HepG2 (cell line): ENCODE measurements around the gene ULBP1. TPM values are rescaled to one million over a fixed set of nuclear protein-coding genes. Genes with fewer than 3 reads are reported as not detected.

Experiments
- GLI4 ChIP-seq: sonication (generic); formaldehyde crosslinking; IDR thresholded peaks from 2 replicates; pipeline ENCODE4 v1.5.1; 2020; ENCODE audit warnings: missing genetic modification reagents, mild to moderate bottlenecking, moderate library complexity, borderline replicate concordance
- KLF12 ChIP-seq: sonication (generic); formaldehyde crosslinking; IDR thresholded peaks from 2 replicates; pipeline ENCODE4 v1.4.0; 2020; ENCODE audit warnings: missing genetic modification reagents, borderline replicate concordance
- NFKB2 ChIP-seq: sonication (generic); formaldehyde crosslinking; IDR thresholded peaks from 2 replicates; pipeline ENCODE4 v1.4.0; 2020; ENCODE audit warnings: missing genetic modification reagents, borderline replicate concordance
- ZBTB25 ChIP-seq: IDR thresholded peaks from 2 replicates; pipeline ENCODE4 v1.6.1; 2018; ENCODE audit warnings: missing genetic modification reagents
- ZBTB38 ChIP-seq: sonication (generic); formaldehyde crosslinking; IDR thresholded peaks from 2 replicates; pipeline ENCODE4 v1.5.1; 2020; ENCODE audit warnings: mild to moderate bottlenecking, missing genetic modification reagents
- ZBTB4 ChIP-seq: sonication (generic); formaldehyde crosslinking; IDR thresholded peaks from 2 replicates; pipeline ENCODE4 v1.4.0; 2020; ENCODE audit warnings: missing genetic modification reagents, mild to moderate bottlenecking, borderline replicate concordance
- ZFP91 ChIP-seq: sonication (generic); formaldehyde crosslinking; IDR thresholded peaks from 2 replicates; pipeline ENCODE4 v1.9.0; 2022; ENCODE audit warnings: missing genetic modification reagents, mild to moderate bottlenecking, borderline replicate concordance
- ZFYVE20 ChIP-seq: sonication (generic); formaldehyde crosslinking; IDR thresholded peaks from 2 replicates; pipeline ENCODE4 v1.8.0; 2023; ENCODE audit warnings: low read depth, mild to moderate bottlenecking, moderate library complexity, missing genetic modification reagents, borderline replicate concordance
- ZNF124 ChIP-seq: sonication (generic); formaldehyde crosslinking; IDR thresholded peaks from 2 replicates; pipeline ENCODE4 v1.4.0; 2020; ENCODE audit warnings: missing genetic modification reagents
- ZNF333 ChIP-seq: sonication (generic); formaldehyde crosslinking; IDR thresholded peaks from 2 replicates; pipeline ENCODE4 v1.4.0; 2020; ENCODE audit warnings: mild to moderate bottlenecking, missing genetic modification reagents, borderline replicate concordance
- ZNF441 ChIP-seq: sonication (generic); formaldehyde crosslinking; IDR thresholded peaks from 2 replicates; pipeline ENCODE4 v1.7.0; 2021; ENCODE audit warnings: missing genetic modification reagents, borderline replicate concordance
- ZNF574 ChIP-seq: sonication (generic); formaldehyde crosslinking; IDR thresholded peaks from 2 replicates; pipeline ENCODE4 v1.4.0; 2020; ENCODE audit warnings: missing genetic modification reagents
- ZNF629 ChIP-seq: sonication (generic); formaldehyde crosslinking; conservative IDR thresholded peaks from 2 replicates; pipeline ENCODE4 v1.5.0; 2020; ENCODE audit warnings: missing genetic modification reagents
- ZNF687 ChIP-seq: sonication (generic); formaldehyde crosslinking; IDR thresholded peaks from 2 replicates; pipeline ENCODE4 v1.5.1; 2020; ENCODE audit warnings: mild to moderate bottlenecking, missing genetic modification reagents, moderate library complexity
- polyA plus RNA-seq, 8 experiments: library from polyadenylated mRNA; depleted of rRNA in 3 of 8; stranded (reverse) in 7 of 8; unstranded in 1 of 8; fragments of >200 nt; fragmentation: Illumina TruSeq in 4 of 8; extraction: Trizol in 4 of 8; gene quantifications; 2 replicates each; pipeline versions ENCODE4 v1.2.1 to v1.2.3, GENCODE V29; 2011 to 2016; ENCODE audit warnings: low read depth in 4 of 8, missing spikeins in 1 of 8, mixed read lengths in 1 of 8; ENCODE audit not compliant: insufficient read depth in 1 of 8
- total RNA-seq, 5 experiments: library from RNA; depleted of rRNA; stranded (reverse); fragments of >200 nt; fragmentation: Illumina TruSeq; extraction: Trizol; gene quantifications; 2 replicates each; pipeline ENCODE4 v1.2.3, GENCODE V29; 2016; ENCODE audit warnings: low read depth in 1 of 5

ULBP1 gene
- total and polyA plus RNA-seq, 2 of the 13 experiments (the other 11 are each of a cell fraction or from before 2014, with no cell fraction given) = 0.04 to 0.09 TPM

- TF ChIP-seq ZBTB4 (CRISPR knock-in tag) (0 out of 2 replicates have a peak, but pooled peaks have one; percentile 21), GLI4 (CRISPR knock-in tag) (0 out of 2 replicates have a peak, but pooled peaks have one; percentile 68), ZNF441 (CRISPR knock-in tag) (no peak), ZNF687 (CRISPR knock-in tag) (peak; percentile 84), KLF12 (no peak), ZNF333 (peak; percentile 57; the same call in 1 of the 2 replicates), ZBTB38 (CRISPR knock-in tag) (peak; percentile 22; the same call in 1 of the 2 replicates), ZNF124 (CRISPR knock-in tag) (no peak), ZFP91 (CRISPR knock-in tag) (peak; percentile 31; the same call in 1 of the 2 replicates), ZFYVE20 (CRISPR knock-in tag) (no peak), ZNF574 (CRISPR knock-in tag) (no peak; the same call in 1 of the 2 replicates), NFKB2 (no peak), ZBTB25 (CRISPR knock-in tag) (no peak), ZNF629 (CRISPR knock-in tag) (no peak)
Measured at GRCh38 chr6:149925253-149925973, 38.3 kb upstream of the ULBP1 start (continued).
